SK-N-SH (cell line): ENCODE data around the gene MRPL51. TPM values are rescaled to one million over a fixed set of nuclear protein-coding genes. Genes with fewer than 3 reads are reported as not detected.
A peak's percentile ranks its signal among the peaks of the same experiment; 100 is the strongest.

ENCODE experiments used
- CTCF ChIA-PET: fragments of 300-600, 350-600 bp; formaldehyde crosslinking; extraction: SDS; loops from one replicate; lab custom pipeline; 2021; lab: Yijun Ruan, JAX
- POLR2A ChIA-PET: fragments of 350-600 bp; sonication (Branson Sonifier 250); formaldehyde crosslinking; extraction: SDS; loops from one replicate; lab custom pipeline; 2020; ENCODE audit warnings: antibody characterized with exemption, inconsistent platforms; lab: Yijun Ruan, JAX
- DNase-seq: peaks from one replicate; pipeline ENCODE4 v3.0.0; 2012
- H2AFZ ChIP-seq: fragments of 200-600 bp; sonication (generic); 2 replicates; pipeline ENCODE4 v1.8.1; 2016; ENCODE audit warnings: antibody characterized with exemption, mild to moderate bottlenecking, low read depth
- H3F3A ChIP-seq: fragments of 200-600 bp; sonication (generic); replicated peaks from 2 replicates; pipeline ENCODE3; 2016; ENCODE audit warnings: antibody characterized with exemption, mild to moderate bottlenecking; ENCODE audit not compliant: insufficient read depth
- H3K27ac ChIP-seq, 2 experiments: fragments of 200-500 bp in 1 of 2; fragments of 200-600 bp in 1 of 2; sonication (Bioruptor generic) in 1 of 2; sonication (generic), shearing (Covaris generic) in 1 of 2; 2 replicates each; pipeline versions ENCODE4 v1.5.1 to v1.6.1; 2014 to 2016; ENCODE audit warnings: low read depth in 2 of 2, inconsistent platforms in 1 of 2, low read length in 1 of 2, mild to moderate bottlenecking in 1 of 2, mixed read lengths in 1 of 2
- H3K27me3 ChIP-seq: fragments of 200-600 bp; sonication (generic), shearing (Covaris generic); 2 replicates; pipeline ENCODE4 v1.6.1; 2016; ENCODE audit warnings: mixed run types; ENCODE audit not compliant: insufficient read depth
- H3K36me3 ChIP-seq, 2 experiments: fragments of 200-500 bp in 1 of 2; fragments of 200-600 bp in 1 of 2; sonication (Bioruptor generic) in 1 of 2; sonication (generic) in 1 of 2; replicated peaks in 1 of 2; 2 replicates each; pipeline versions ENCODE3 to v1.5.1; 2014 to 2016; ENCODE audit warnings: low read length in 1 of 2, mild to moderate bottlenecking in 1 of 2; ENCODE audit not compliant: insufficient read depth in 2 of 2, control insufficient read depth in 1 of 2
- H3K4me1 ChIP-seq, 2 experiments: fragments of 200-500 bp in 1 of 2; fragments of 200-600 bp in 1 of 2; sonication (Bioruptor generic) in 1 of 2; sonication (generic), shearing (Covaris generic) in 1 of 2; 2 replicates each; pipeline versions ENCODE4 v1.5.1 to v1.6.1; 2014 to 2016; ENCODE audit warnings: low read depth in 1 of 2, low read length in 1 of 2, mixed run types in 1 of 2; ENCODE audit not compliant: insufficient read depth in 2 of 2, control insufficient read depth in 1 of 2
- H3K4me2 ChIP-seq: fragments of 200-600 bp; sonication (generic), shearing (Covaris generic); 2 replicates; pipeline ENCODE4 v1.6.1; 2017; ENCODE audit warnings: mixed run types
- H3K4me3 ChIP-seq, 2 experiments: fragments of 200-500 bp in 1 of 2; fragments of 200-600 bp in 1 of 2; sonication (Bioruptor generic) in 1 of 2; sonication (generic), shearing (Covaris generic) in 1 of 2; 2 replicates each; pipeline versions ENCODE4 v1.5.1 to v1.8.1; 2014 to 2016; ENCODE audit warnings: low read depth in 2 of 2, inconsistent platforms in 1 of 2, low read length in 1 of 2, mild to moderate bottlenecking in 1 of 2, mixed read lengths in 1 of 2, moderate library complexity in 1 of 2
- H3K79me2 ChIP-seq: fragments of 200-600 bp; sonication (generic); 2 replicates; pipeline ENCODE4 v1.8.1; 2017; ENCODE audit warnings: mild to moderate bottlenecking; ENCODE audit not compliant: insufficient read depth
- H3K9ac ChIP-seq: fragments of 200-600 bp; sonication (generic); 2 replicates; pipeline ENCODE4 v1.6.1; 2017; ENCODE audit warnings: mixed run types
- H3K9me2 ChIP-seq: fragments of 200-600 bp; sonication (generic); 2 replicates; pipeline ENCODE4 v1.6.1; 2017; ENCODE audit warnings: mixed run types
- H3K9me3 ChIP-seq: fragments of 200-600 bp; sonication (generic); 2 replicates; pipeline ENCODE4 v1.6.1; 2017; ENCODE audit warnings: mixed run types, mild to moderate bottlenecking, moderate library complexity
- H4K20me1 ChIP-seq: fragments of 200-600 bp; sonication (generic); 2 replicates; pipeline ENCODE4 v1.6.1; 2017; ENCODE audit warnings: mild to moderate bottlenecking, mixed run types; ENCODE audit not compliant: insufficient read depth
- FOXJ3 ChIP-seq: sonication (generic); formaldehyde crosslinking; IDR thresholded peaks from 2 replicates; pipeline ENCODE4 v1.5.1; 2020; ENCODE audit warnings: mild to moderate bottlenecking, missing genetic modification reagents
- IRF3 ChIP-seq: fragments of 150-350 bp; IDR thresholded peaks from 2 replicates; pipeline ENCODE4 v1.6.1; 2016; ENCODE audit warnings: mild to moderate bottlenecking, low read depth, low read length
- MAX ChIP-seq: IDR thresholded peaks from 2 replicates; pipeline ENCODE4 v1.4.0; 2012; ENCODE audit warnings: low read depth
- NRF1 ChIP-seq: IDR thresholded peaks from 2 replicates; pipeline ENCODE4 v1.6.1; 2012; ENCODE audit warnings: low read depth, mild to moderate bottlenecking, low read length
- RAD21 ChIP-seq: IDR thresholded peaks from 2 replicates; pipeline ENCODE4 v1.6.1; 2012; ENCODE audit warnings: mild to moderate bottlenecking, low read length
- TAF1 ChIP-seq: IDR thresholded peaks from 2 replicates; pipeline ENCODE4 v1.6.1; 2012; ENCODE audit warnings: low read depth, mild to moderate bottlenecking, low read length, moderate library complexity, borderline replicate concordance
- TCF12 ChIP-seq: IDR thresholded peaks from 2 replicates; pipeline ENCODE4 v1.4.0; 2012
- TEAD4 ChIP-seq: IDR thresholded peaks from 2 replicates; pipeline ENCODE4 v1.4.0; 2012; ENCODE audit warnings: mild to moderate bottlenecking, borderline replicate concordance; ENCODE audit not compliant: insufficient read depth
- YY1 ChIP-seq: IDR thresholded peaks from 2 replicates; pipeline ENCODE4 v1.4.0; 2012; ENCODE audit warnings: low read depth, mild to moderate bottlenecking
- ZBTB33 ChIP-seq: IDR thresholded peaks from 2 replicates; pipeline ENCODE4 v1.4.0; 2012; ENCODE audit warnings: low read depth, borderline replicate concordance
- WGBS: methylation state at CpG from one replicate; pipeline ENCODE4 v1.1.6; 2017; ENCODE audit warnings: low lambda C conversion rate; 5-methylcytosine and 5-hydroxymethylcytosine counted together
- polyA plus RNA-seq, 3 experiments: library from polyadenylated mRNA; depleted of rRNA; stranded (reverse); fragments of >200 nt; gene quantifications; 2 replicates each; pipeline ENCODE4 v1.2.3, GENCODE V29; 2012

The MRPL51 gene
- polyA plus RNA-seq, 1 of the 3 experiments (the other 2 are of a cell fraction), result 189 TPM

GRCh38 chr12:6520186-6520585 is 27.1 kb upstream of the MRPL51 start:
- Histone ChIP-seq H4K20me1 (no peaks in the 10 kb centered on the region), H3K36me3 (peaks cover 70 to 74% of the 10 kb centered on the region in 2 experiments), H3K9me2 (no peaks in the 10 kb centered on the region)
- TF ChIP-seq FOXJ3 (CRISPR knock-in tag), result no peak
- TF ChIP-seq, all 33 proteins: peak for 0
- no peak overlapping the region for H3K27ac ChIP-seq
- no peaks in the 10 kb centered on the region for H3K4me1 ChIP-seq
- no peaks in the 10 kb centered on the region for H3K27me3 ChIP-seq
- H3K79me2 ChIP-seq, result no peaks in the 10 kb centered on the region
- no peak overlapping the region for H3K4me2 ChIP-seq
- no peak overlapping the region for H3K4me3 ChIP-seq
- H2AFZ ChIP-seq, result no peak overlapping the region
- no peak overlapping the region for H3K9ac ChIP-seq
- POLR2A ChIA-PET, result interaction anchor here (0.6 kb wide), 1 partner anchor 14 kb away, joined by 4 read pairs; the partner anchor contains the start of gene GAPDH
- 86% methylated on average over 3 of the region's 3 CpGs for WGBS
- H3F3A ChIP-seq, result peaks cover 12% of the 10 kb centered on the region
- no peak for DNase-seq
- CTCF ChIA-PET, result no interaction called here
- H3K9me3 ChIP-seq, result no peaks in the 10 kb centered on the region

GRCh38 chr12:6508087-6508486 is 15.0 kb upstream of the MRPL51 start:
- ChIA-PET POLR2A (interaction anchor here (1.0 kb wide), 1 partner anchor 15 kb away, joined by 3 read pairs; the partner anchor contains the start of gene MRPL51), CTCF (interaction anchor here (1.3 kb wide), 1 partner anchor 30 kb away, joined by 3 read pairs; no protein-coding TSS in a partner anchor)
- Histone ChIP-seq H3K4me2 (no peak overlapping the region), H3K36me3 (peaks cover 20 to 39% of the 10 kb centered on the region in 2 experiments), H4K20me1 (no peaks in the 10 kb centered on the region), H3K27ac (peak overlapping the region in 1 of 2 experiments; percentile 56; a peak in 2 of 4 replicates), H3K4me3 (no peak overlapping the region), H3F3A (no peaks in the 10 kb centered on the region), H3K9ac (peak overlapping the region; percentile 21; the same call in 1 of the 2 replicates), H3K79me2 (peaks cover 78% of the 10 kb centered on the region), H3K9me2 (no peaks in the 10 kb centered on the region), H2AFZ (no peak overlapping the region), H3K9me3 (no peaks in the 10 kb centered on the region), H3K27me3 (no peaks in the 10 kb centered on the region), H3K4me1 (peaks cover 0 to 10% of the 10 kb centered on the region in 2 experiments; a peak in 2 of 4 replicates)
- WGBS, result 82% methylated on average over 7 of the region's 7 CpGs
- TF ChIP-seq MAX, result no peak
- TF ChIP-seq IRF3, result no peak
- no peak for TF ChIP-seq RAD21
- no peak for TF ChIP-seq FOXJ3 (CRISPR knock-in tag)
- no peak for TF ChIP-seq TEAD4
- TF ChIP-seq YY1, result no peak
- no peak for TF ChIP-seq NRF1
- TF ChIP-seq TCF12, result no peak
- no peak for TF ChIP-seq ZBTB33
- TF ChIP-seq TAF1, result no peak
- DNase-seq, result no peak
